ENCODE results near the gene ITPKB. TPM values are rescaled to one million over a fixed set of nuclear protein-coding genes. Genes with fewer than 3 reads are reported as not detected.
"Not testable (repeated sequence)": the region's sequence is repeated elsewhere in the genome, so short reads cannot be mapped to it uniquely, and the experiment has no call there.

The ITPKB gene
- total RNA-seq, 1 donor from 2014 or later, result 31.2 TPM

DNA sequence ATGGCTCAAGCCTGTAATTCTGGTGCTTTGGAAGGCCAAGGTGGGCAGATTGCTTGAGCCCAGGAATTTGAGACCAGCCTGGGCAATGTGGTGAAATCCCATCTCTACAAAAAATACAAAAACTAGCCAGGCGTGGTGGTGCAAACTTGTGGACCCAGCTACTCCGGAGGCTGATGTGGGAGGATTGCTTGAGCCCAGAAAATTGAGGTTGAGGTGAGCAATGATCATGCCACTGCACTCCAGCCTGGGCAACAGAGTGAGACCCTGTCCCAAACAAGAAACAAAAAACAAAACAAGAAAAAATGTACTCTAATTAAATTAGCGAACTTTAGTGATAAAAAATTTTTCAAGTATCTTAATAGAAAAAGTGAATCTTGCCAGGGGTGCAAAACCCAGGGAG, 28.1 kb upstream of the ITPKB start:
- Mint-ChIP-seq H3K4me1 (peaks cover 16% of the 10 kb centered on the region), H3K27me3 (peaks cover 17% of the 10 kb centered on the region)
- intact Hi-C loops (cut with micrococcal nuclease); H3K9me3 Mint-ChIP-seq; H3K36me3 Mint-ChIP-seq (ENCODE audit: low read depth); H3K4me3 Mint-ChIP-seq; DNase-seq; H3K27ac Mint-ChIP-seq: not testable (repeated sequence)

DNA sequence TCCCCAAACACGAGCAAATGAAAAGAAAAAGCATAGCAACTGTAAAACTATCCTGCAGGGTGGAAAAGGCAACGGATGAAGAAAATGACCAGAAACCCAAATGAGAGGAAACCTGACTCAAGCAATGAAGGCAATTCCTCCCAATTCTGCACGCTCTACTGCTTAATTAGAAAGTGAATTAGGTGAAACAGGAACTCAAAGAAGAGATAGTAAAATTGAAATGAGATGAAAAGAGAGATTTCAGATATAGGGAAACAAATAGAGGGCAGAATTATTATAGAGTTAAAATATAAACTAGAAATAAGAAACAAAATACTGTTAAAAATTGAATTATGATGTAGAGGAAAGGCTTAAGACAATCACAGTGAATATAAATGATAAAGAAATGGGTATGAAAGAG, 27.5 kb upstream of the ITPKB start:
- Mint-ChIP-seq H3K4me1 (peaks cover 19% of the 10 kb centered on the region), H3K36me3 (ENCODE audit: low read depth) (no peaks in the 10 kb centered on the region), H3K9me3 (no peaks in the 10 kb centered on the region), H3K4me3 (no peak overlapping the region), H3K27me3 (peaks cover 18% of the 10 kb centered on the region), H3K27ac (no peak overlapping the region)
- DNase-seq, result no peak
- intact Hi-C loops (cut with micrococcal nuclease), result no loop called here

DNA sequence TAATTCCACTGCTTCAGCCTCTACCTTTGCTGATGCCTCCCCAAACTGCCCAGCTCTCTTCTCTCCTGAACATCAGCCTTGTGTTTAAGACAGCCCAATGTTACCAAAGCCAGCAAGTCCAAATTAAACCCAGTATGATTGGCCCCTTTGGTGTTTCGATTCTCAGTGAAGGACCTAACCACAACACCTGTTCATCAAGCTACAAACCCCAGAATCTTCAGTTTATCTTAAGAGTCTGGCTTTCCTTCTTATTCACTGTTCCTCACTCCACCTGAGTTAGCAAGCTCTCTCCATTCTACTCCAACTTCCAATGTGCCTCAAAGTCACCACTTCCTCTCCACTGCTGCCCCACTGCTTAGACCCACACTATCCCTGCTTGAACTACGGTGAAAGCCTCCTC, 25.5 kb upstream of the ITPKB start:
- H3K36me3 Mint-ChIP-seq (ENCODE audit: low read depth), result no peaks in the 10 kb centered on the region
- no peak overlapping the region for H3K27ac Mint-ChIP-seq
- H3K4me1 Mint-ChIP-seq, result peaks cover 19% of the 10 kb centered on the region
- H3K27me3 Mint-ChIP-seq, result peaks cover 15% of the 10 kb centered on the region
- no peaks in the 10 kb centered on the region for H3K9me3 Mint-ChIP-seq
- intact Hi-C loops (cut with micrococcal nuclease), result loop anchor here (5.0 kb wide), 1 partner anchor 33 kb away; no protein-coding TSS in a partner anchor
- no peak for DNase-seq
- peak overlapping the region; percentile 15 for H3K4me3 Mint-ChIP-seq

DNA sequence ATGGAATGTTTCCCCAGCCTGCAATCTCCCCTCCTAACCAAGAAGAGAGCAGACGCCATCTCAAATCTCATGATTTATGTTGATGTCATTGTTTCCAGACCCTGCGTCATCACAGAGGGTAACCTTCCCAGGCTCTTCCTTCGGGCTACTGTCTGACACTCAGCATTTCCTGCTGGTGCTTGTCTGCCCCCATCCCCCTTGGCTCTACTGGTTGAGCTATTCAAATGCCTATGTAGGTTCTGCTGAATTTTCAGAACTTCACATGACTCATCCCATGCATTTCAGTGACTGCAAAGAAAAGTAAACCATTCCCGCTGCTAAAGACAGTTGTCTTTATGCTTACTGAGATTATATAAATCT, 24.8 kb upstream of the ITPKB start:
- Mint-ChIP-seq H3K9me3 (no peaks in the 10 kb centered on the region), H3K27me3 (peaks cover 14% of the 10 kb centered on the region), H3K4me1 (peaks cover 19% of the 10 kb centered on the region), H3K4me3 (no peak overlapping the region), H3K36me3 (ENCODE audit: low read depth) (no peaks in the 10 kb centered on the region), H3K27ac (no peak overlapping the region)
- intact Hi-C loops (cut with micrococcal nuclease), result loop anchor here (5.0 kb wide), 1 partner anchor 33 kb away; no protein-coding TSS in a partner anchor
- DNase-seq, result no peak

DNA sequence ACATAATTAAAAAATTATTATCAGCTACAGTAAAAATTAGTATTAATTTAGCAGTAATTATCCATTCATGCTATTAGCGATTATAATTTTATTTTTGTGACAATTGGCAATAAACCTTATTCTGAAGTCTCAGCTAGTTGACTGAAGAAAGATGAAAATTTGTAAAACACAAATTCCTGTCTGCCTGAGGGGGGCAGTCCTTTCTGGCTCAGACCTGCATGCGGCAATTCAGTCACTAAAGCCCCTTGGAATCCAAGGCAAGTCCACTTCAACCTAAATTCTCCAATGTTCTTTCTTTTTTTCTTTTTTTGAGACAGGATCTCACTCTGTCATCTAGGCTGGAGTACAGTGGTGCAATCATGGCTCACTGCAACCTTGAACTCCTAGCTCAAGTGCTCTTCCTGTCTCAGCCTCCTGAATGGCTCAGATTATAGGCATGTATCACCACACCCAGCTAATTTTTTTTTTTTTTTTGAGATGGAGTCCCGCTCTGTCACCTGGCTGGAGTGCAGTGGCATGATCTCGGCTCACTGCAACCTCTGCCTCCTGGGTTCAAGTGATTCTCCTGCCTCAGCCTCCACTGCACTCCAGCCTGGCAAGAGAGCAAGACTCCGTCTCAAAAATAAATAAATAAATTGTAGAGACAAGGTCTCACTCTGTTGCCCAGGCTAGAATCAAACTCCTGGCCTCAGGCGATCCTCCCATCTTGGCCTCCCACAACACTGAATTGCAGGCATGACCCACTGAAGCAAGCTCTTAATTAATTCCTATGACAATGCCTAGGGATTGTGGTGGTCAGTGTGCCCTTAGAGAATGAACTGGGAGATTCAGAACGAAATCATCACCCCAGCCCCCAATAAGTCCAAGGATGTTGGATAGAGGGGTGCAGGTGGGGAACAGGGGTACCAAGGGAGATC, 24.2 kb upstream of the ITPKB start:
- peaks cover 13% of the 10 kb centered on the region for H3K27me3 Mint-ChIP-seq
- no peaks in the 10 kb centered on the region for H3K9me3 Mint-ChIP-seq
- H3K4me3 Mint-ChIP-seq, result no peak overlapping the region
- DNase-seq, result no peak
- H3K4me1 Mint-ChIP-seq, result peaks cover 19% of the 10 kb centered on the region
- peak overlapping the region; percentile 12 for H3K27ac Mint-ChIP-seq
- intact Hi-C loops (cut with micrococcal nuclease), result loop anchor here (5.0 kb wide), 1 partner anchor 34 kb away; no protein-coding TSS in a partner anchor
- no peaks in the 10 kb centered on the region for H3K36me3 Mint-ChIP-seq (ENCODE audit: low read depth)

DNA sequence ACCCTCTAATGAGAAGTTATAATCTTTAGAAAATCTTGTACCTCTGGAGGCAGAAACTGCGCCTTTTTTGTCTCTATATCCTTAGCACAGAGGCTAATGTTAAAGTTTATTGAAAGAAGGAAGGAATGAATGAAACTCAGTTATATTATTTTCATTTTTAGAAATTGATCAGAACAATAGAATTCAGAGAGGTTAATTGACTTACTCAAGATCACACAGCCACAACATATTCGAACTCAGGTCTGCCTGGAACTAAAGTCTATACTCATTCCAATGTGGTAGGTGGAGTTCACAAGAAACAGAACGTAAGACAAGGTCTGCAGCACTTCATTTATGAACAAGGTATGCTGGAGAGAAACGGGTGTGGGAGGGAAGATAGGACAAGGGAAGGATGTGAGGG, 23.0 kb upstream of the ITPKB start:
- Mint-ChIP-seq H3K27me3 (peaks cover 11% of the 10 kb centered on the region), H3K4me1 (peaks cover 19% of the 10 kb centered on the region), H3K36me3 (ENCODE audit: low read depth) (no peaks in the 10 kb centered on the region), H3K4me3 (no peak overlapping the region), H3K9me3 (no peaks in the 10 kb centered on the region), H3K27ac (no peak overlapping the region)
- DNase-seq, result no peak
- intact Hi-C loops (cut with micrococcal nuclease), result loop anchor here (5.0 kb wide), 1 partner anchor 35 kb away; no protein-coding TSS in a partner anchor

DNA sequence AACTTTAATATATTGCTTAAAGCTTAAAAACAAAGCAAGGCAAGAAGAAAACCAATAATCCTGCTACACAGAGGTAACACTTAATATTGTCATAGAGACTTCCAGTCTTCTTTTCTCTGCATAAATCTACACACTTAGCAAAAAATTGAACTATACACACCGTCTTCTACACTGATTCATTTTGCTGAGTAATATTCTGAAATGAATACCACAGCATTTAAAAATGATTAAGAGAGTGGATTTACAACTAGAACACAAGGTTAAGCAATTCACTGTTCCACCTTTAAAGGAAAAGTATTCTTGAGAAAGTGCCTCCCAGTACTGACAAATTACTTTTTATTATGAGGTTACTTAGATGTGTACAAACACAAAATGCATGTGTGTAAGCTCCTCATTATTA, 22.2 kb upstream of the ITPKB start:
- H3K36me3 Mint-ChIP-seq (ENCODE audit: low read depth), result no peaks in the 10 kb centered on the region
- no peak for DNase-seq
- intact Hi-C loops (cut with micrococcal nuclease), result loop anchor here (2.0 to 5.0 kb wide), 2 partner anchors 15 to 36 kb away; no protein-coding TSS in a partner anchor
- no peak overlapping the region for H3K27ac Mint-ChIP-seq
- H3K9me3 Mint-ChIP-seq, result no peaks in the 10 kb centered on the region
- H3K4me3 Mint-ChIP-seq, result no peak overlapping the region
- H3K4me1 Mint-ChIP-seq, result peaks cover 19% of the 10 kb centered on the region
- H3K27me3 Mint-ChIP-seq, result peaks cover 8% of the 10 kb centered on the region

DNA sequence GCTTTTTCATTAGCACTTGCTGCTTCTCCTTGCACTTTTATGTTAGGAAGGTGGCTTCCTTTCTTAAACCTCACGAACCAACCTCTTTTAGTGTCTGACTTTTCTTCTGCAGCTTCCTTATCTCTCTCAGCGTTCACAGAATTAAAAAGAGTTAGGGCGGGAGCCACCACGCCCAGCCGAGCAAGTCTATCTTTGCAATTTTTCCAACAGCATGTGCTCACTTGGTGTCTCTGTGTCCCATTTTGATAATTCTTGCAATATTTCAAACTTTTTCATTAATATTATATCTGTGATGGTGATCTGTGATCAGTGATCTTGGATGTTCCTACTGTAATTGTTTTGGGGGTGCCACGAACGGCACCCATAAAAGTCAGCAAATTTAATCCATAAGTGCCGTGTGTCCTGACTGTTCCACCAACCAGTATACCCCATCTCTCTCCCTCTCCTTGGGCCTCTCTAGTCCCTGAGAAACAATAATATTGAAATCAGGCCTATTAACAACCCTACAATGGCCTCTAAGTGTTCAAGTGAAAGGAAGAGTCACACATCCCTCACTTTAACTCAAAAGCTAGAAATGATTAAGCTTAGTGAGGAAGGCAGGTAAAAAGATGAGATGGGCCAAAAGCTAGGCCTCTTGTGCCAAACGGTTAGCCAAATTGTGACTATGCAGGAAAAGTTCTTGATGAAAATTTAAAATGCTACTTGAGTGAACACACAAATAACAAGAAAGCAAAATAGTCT, 15.9 kb upstream of the ITPKB start:
- Mint-ChIP-seq H3K4me3 (no peak overlapping the region), H3K27ac (no peak overlapping the region), H3K27me3 (no peaks in the 10 kb centered on the region), H3K4me1 (peaks cover 13% of the 10 kb centered on the region), H3K9me3 (no peaks in the 10 kb centered on the region), H3K36me3 (ENCODE audit: low read depth) (no peaks in the 10 kb centered on the region)
- intact Hi-C loops (cut with micrococcal nuclease), result no loop called here
- no peak for DNase-seq

DNA sequence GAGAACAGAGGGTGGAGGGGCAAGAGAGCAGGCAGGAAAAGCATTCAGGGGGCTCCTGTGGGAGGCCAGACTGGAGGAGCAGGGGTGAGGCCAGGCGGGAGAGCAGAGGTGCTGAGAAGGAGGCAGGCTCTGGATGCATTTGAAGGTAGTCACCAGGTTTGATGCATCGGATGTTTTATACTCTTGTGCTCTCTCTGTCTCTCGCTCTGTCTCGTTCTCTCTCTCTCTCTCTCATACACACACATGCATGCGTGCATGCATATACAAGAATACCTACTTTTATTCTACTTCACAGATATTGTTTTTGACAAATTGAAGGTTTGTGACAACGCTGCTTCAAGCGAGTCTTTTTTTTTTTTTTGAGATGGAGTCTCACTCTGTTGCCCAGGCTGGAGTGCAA, 15.0 kb upstream of the ITPKB start:
- peaks cover 13% of the 10 kb centered on the region for H3K4me1 Mint-ChIP-seq
- no peak overlapping the region for H3K4me3 Mint-ChIP-seq
- H3K27ac Mint-ChIP-seq, result no peak overlapping the region
- DNase-seq, result no peak
- peaks cover 4% of the 10 kb centered on the region for H3K27me3 Mint-ChIP-seq
- no peaks in the 10 kb centered on the region for H3K9me3 Mint-ChIP-seq
- intact Hi-C loops (cut with micrococcal nuclease), result no loop called here
- no peaks in the 10 kb centered on the region for H3K36me3 Mint-ChIP-seq (ENCODE audit: low read depth)

DNA sequence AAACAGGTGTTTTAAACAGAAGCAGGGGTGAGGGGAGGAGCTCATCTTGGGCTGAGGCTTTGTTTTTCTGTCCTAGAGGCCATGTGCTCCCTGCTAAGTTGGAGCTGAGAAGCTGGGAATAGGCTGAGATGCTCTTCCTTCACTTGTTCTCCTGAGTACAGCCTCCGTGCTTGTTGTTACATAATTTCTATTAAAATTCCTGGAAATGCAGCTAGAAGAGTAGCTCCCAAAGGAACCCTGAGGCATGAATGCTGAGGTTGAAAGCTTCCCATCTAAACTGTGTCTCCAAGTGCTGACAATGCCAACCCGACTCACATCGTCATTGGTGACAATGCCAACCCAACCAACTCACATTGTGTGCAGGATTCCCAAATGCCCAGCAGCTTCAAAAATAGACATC, 12.6 kb upstream of the ITPKB start:
- no peak overlapping the region for H3K27ac Mint-ChIP-seq
- H3K36me3 Mint-ChIP-seq (ENCODE audit: low read depth), result no peaks in the 10 kb centered on the region
- peaks cover 8% of the 10 kb centered on the region for H3K27me3 Mint-ChIP-seq
- no peak overlapping the region for H3K4me3 Mint-ChIP-seq
- H3K9me3 Mint-ChIP-seq, result no peaks in the 10 kb centered on the region
- H3K4me1 Mint-ChIP-seq, result peaks cover 16% of the 10 kb centered on the region
- intact Hi-C loops (cut with micrococcal nuclease), result no loop called here
- no peak for DNase-seq

DNA sequence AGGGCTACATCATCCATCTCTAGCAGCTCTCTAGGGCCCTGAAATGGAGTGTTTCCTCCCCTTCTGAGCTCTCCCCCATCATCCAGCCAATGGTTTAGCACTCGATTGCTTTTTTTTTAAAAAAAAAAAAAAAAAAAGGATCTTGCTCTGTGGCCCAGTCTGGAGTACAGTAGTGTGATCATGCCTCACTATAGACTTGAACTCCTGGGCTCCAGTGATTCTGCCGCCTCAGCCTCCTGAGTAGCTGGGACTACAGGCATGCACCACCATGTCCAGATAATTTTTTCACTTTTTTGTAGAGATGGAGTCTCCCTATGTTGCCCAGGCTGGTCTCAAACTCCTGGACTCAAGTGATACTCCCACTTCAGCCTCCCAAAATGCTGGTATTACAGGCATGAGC, 12.1 kb upstream of the ITPKB start:
- no peak for DNase-seq
- Mint-ChIP-seq H3K36me3 (ENCODE audit: low read depth) (no peaks in the 10 kb centered on the region), H3K27me3 (peaks cover 8% of the 10 kb centered on the region), H3K27ac (no peak overlapping the region), H3K4me3 (no peak overlapping the region), H3K9me3 (no peaks in the 10 kb centered on the region), H3K4me1 (peaks cover 16% of the 10 kb centered on the region)
- intact Hi-C loops (cut with micrococcal nuclease), result no loop called here

DNA sequence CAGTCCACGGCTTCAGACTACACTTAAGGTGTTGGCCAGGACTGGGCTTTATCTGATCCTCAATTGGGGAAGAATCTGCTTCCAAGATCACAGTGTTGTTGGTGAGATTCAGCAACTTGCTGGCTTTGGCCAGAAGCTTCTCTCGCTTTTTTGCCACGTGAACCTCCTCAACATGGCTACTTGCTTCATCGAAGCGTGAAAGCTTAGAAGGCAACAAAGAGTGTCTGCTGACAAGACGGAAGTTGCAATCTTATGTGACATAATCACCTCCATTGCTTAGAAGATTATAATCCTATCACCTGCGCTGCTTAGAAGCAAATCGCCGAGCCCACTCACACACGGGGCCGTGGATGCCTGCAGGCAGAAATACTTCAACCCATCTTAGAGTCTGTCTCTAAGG, 10.4 kb upstream of the ITPKB start:
- Mint-ChIP-seq H3K36me3 (ENCODE audit: low read depth) (no peaks in the 10 kb centered on the region), H3K4me1 (peaks cover 9% of the 10 kb centered on the region), H3K9me3 (peaks cover 3% of the 10 kb centered on the region), H3K27me3 (peaks cover 8% of the 10 kb centered on the region), H3K4me3 (no peak overlapping the region), H3K27ac (no peak overlapping the region)
- intact Hi-C loops (cut with micrococcal nuclease), result no loop called here
- no peak for DNase-seq

DNA sequence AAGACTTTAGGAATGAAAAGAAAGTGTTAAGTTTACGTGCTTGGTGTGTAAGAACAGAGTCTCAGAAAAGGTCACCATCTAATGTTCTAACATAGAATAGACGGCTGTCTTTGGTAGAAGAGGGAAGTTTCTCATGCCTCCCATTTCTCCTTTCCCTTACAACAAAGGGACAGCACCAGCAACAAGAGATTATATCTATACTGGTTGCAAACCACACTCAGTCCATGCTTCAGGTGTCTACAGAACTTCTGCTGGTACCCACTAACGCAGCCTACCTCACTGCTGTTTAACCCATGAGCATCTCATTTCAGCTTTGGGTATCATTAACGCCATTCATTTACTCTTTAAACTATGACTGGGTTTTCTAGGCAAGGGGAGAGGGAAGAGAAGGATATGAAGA, 9.2 kb upstream of the ITPKB start:
- no peak overlapping the region for H3K27ac Mint-ChIP-seq
- H3K36me3 Mint-ChIP-seq (ENCODE audit: low read depth), result no peaks in the 10 kb centered on the region
- peaks cover 3% of the 10 kb centered on the region for H3K9me3 Mint-ChIP-seq
- intact Hi-C loops (cut with micrococcal nuclease), result no loop called here
- no peak for DNase-seq
- H3K4me1 Mint-ChIP-seq, result peaks cover 5% of the 10 kb centered on the region
- H3K27me3 Mint-ChIP-seq, result peaks cover 8% of the 10 kb centered on the region
- no peak overlapping the region for H3K4me3 Mint-ChIP-seq

Measured in activated CD4-positive, alpha-beta T cell treated with anti-CD3 and anti-CD28 coated beads, Interleukin-2, amount 10 ng/mL, durations not matched to agents 24 days and 14 days (primary cell).